A549 (cell line): ENCODE results near the gene RPL19.
"Not testable (repeated sequence)": the region's sequence is repeated elsewhere in the genome, so short reads cannot be mapped to it uniquely, and the experiment has no call there.

Experiments
- MAZ ChIP-seq: fragments of 150-350 bp; IDR thresholded peaks from 2 replicates; pipeline ENCODE4 v1.6.1; 2014; ENCODE audit warnings: antibody characterized with exemption, low read depth, low read length, borderline replicate concordance
- POLR2A ChIP-seq: IDR thresholded peaks from 2 replicates; pipeline ENCODE4 v1.6.1; 2012; ENCODE audit warnings: mild to moderate bottlenecking, low read length
- TF ChIP-seq, protein P1 (sequence below): fragments of >200 bp; sonication (Bioruptor Twin); formaldehyde crosslinking; IDR thresholded peaks from 2 replicates; pipeline ENCODE4 v1.6.1; 2016

DNA sequence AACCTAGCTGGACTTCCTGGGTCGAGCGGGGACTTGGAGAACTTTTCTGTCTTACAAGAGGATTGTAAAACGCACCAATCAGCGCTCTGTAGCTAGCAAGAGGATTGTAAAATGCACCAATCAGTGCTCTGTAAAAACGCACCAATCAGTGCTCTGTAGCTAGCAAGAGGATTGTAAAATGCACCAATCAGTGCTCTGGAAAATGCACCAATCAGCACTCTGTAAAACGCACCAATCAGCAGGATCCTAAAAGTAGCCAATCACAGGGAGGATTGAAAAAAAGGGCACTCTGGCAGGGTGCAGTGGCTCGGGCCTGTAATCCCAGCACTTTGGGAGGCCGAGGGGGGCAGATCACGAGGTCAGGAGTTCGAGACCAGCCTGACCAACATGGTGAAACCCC, 31.6 kb upstream of the RPL19 start:
- TF ChIP-seq MAZ, POLR2A: not testable (repeated sequence)
- TF ChIP-seq, protein P1, sequence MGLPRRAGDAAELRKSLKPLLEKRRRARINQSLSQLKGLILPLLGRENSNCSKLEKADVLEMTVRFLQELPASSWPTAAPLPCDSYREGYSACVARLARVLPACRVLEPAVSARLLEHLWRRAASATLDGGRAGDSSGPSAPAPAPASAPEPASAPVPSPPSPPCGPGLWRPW, result not testable (repeated sequence)
